Measurements from ENCODE around the gene FAM120B.
"Not testable (repeated sequence)": the region's sequence is repeated elsewhere in the genome, so short reads cannot be mapped to it uniquely, and the experiment has no call there.

FAM120B gene

GRCh38 chr6:170398743-170399369 is 92.3 kb downstream of the FAM120B start:
- not testable (repeated sequence) for DNase-seq

DNA sequence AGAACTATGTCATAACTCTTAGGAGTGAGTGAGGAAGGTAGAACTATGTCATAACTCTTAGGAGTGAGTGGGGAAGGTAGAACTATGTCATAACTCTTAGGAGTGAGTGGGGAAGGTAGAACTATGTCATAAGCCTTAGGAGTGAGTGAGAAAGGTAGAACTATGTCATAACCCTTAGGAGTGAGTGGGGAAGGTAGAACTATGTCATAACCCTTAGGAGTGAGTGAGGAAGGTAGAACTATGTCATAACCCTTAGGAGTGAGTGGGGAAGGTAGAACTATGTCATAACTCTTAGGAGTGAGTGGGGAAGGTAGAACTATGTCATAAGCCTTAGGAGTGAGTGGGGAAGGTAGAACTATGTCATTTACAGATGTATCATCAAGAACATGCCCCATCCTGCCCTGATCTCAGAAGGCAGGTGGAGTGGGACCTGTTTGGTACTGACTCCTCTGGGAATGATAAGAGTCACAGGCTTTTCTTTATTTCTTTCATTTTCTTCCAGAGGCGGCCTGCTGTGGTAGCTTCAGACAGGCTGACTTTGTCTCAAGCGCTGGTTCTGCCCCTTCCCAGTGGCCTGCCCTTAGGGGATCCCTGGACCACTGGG is 93.5 kb downstream of the FAM120B start:
- not testable (repeated sequence) for DNase-seq

- no peak for DNase-seq
Measured at GRCh38 chr6:170402318-170403040, 95.9 kb downstream of the FAM120B start.

GRCh38 chr6:170403451-170403850 is 96.9 kb downstream of the FAM120B start:
- DNase-seq, result no peak

GRCh38 chr6:170404036-170404435 is 97.5 kb downstream of the FAM120B start:
- no peak for DNase-seq

- DNase-seq, result no peak
Measured at GRCh38 chr6:170404697-170405096, 98.1 kb downstream of the FAM120B start.

- no peak for DNase-seq
Measured at GRCh38 chr6:170405311-170405975, 98.9 kb downstream of the FAM120B start.

GRCh38 chr6:170407200-170407599 is 100.6 kb downstream of the FAM120B start:
- no peak for DNase-seq

- no peak for DNase-seq
Measured at GRCh38 chr6:170407932-170408331, 101.4 kb downstream of the FAM120B start.

GRCh38 chr6:170409746-170410145 is 103.2 kb downstream of the FAM120B start:
- not testable (repeated sequence) for DNase-seq

DNA sequence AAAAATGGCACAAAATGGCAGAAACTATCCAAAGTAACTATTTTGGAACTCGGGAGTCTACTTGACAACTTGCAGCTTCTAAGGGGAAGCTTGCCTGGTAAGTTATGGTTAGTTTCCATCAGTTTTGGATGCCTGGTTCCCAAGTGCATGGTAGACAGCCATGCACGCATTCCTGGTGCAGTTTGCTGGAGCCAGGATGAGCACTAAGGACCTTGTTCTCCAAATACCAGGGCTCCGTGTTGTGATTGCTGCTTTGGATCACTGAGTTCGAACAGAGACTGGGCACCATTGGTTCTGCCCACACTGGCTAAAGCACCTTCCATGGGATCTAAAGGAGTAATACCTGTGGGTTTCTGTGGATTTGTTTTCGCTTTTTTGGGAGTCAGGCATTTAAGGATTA is 103.7 kb downstream of the FAM120B start:
- DNase-seq, result no peak

DNA sequence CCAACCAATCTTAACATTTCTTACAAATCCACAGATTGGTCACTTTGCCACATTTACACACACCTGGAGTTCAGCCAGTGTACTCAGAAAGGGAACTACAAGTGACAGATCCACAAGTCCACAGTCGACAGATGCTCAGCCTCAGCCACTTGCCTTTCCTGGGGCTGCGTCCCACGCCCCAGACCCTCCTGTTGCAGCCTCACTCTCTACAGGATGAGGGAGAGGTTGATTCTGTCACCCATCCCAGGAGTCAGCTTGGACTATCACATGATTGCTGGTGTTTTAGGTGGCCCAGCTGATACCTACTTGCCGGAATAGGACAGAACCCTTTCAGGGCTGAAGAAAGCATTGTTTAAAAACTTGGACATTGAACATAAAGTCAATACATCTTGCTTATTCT is 108.8 kb downstream of the FAM120B start:
- DNase-seq, result no peak

DNA sequence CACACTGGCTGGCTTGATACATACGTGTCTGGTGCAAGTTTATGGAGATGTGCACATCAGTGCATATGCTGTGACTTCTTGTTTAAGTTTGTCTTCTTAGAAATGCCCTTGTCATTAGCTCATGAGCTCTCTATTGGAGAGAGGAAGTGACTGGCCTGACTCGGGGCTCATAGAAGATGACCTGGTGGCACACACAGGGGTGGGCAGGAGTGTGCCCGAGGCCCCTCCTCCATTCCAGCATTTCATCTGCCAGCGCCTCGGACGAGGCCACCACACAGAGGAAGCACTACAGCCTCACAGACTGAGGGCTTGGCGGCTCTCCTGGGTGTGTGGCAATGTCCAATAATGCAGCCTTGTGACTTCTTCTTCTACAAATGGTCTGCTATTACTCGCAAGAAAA is 109.7 kb downstream of the FAM120B start:
- no peak for DNase-seq

DNA sequence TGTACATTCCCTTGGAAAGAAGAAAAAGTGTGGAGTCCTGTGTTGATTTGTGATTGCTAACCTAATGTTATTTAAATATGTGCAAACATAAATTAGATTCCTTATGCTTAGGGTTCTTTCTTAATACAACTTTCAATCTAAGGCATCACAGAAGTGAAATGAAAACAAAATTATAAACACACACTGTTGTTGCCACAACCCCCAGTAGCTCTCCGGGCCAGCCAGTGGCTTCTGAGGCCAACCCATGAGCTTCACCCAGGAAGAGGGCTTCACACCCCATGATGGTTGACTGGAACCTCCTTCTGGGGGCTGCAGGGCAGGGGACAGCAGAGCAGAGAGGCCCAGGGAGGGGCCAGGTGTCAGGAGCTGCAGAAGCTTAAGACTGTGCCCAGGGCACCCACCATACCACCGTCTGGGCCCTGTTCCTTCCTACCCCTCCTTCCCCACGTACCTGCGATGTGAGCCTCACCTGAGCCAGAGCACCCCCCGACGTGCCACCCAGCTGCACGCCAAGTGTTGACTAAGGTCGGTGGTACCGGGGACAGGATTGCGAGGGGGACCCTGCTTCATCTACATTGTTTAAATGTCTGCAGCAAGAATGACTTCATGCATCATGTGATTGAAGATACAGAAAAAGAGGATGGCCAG is 110.5 kb downstream of the FAM120B start:
- DNase-seq, result no peak

DNA sequence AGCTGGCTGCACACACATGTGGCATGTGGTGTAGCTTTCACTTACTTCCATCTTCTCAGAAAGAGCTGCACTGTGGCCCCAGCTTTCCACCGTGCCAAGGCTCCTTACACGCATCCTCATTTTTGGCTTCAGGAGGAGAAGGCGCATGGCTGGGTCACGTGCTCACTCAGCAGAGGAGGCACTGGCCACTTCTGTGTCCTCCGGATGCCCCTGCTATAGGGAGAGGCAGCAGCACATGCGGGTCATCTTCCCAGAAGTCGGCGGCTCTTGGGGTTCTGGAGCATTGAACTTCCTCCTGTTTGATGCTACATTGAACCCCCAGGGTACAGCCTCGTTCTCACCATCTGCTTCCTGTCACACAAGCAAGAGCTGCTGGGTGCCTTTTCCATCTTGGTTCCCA is 111.3 kb downstream of the FAM120B start:
- no peak for DNase-seq

- DNase-seq, result no peak
Measured at GRCh38 chr6:170420283-170420682, 113.7 kb downstream of the FAM120B start.

DNA sequence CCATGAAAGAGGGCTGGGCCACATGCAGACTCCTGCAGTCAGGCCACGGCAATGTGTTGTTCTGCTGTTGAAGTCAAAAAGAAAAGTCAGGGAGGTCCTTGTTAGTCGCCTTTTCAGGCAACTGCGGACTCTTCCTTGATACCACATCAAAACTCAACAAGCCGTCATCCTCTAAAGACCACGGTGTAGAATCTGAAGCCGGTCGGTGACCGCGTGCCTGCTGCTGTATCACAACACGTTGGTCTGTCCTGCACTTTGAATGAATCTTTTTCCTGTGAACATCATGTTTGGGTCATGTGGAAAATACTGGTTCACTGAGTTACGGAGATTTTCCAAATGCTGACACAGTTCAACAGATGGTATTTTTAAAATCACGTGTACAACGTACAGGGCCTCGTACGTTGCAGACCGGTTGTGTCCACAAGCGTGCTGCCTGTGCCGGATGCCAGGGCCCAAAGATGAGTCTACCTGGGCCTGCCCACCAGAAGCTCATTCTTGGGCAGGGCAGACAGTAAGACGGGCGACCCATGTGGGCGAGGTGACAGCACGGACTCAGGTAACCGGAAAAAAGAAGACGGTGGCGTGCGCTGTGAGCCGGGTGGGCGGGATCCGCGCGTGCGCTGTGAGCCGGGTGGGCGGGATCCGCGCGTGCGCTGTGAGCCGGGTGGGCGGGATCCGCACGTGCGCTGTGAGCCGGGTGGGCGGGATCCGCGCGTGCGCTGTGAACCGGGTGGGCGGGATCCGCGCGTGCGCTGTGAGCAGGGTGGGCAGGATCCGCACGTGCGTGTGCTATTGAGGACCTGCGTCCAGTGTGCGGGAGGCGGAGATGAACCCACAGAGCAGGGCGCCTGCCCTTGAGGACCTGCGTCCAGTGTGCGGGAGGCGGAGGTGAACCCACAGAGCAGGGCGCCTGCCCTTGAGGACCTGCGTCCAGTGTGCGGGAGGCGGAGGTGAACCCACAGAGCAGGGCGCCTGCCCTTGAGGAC is 114.5 kb downstream of the FAM120B start:
- no peak for DNase-seq

DNA sequence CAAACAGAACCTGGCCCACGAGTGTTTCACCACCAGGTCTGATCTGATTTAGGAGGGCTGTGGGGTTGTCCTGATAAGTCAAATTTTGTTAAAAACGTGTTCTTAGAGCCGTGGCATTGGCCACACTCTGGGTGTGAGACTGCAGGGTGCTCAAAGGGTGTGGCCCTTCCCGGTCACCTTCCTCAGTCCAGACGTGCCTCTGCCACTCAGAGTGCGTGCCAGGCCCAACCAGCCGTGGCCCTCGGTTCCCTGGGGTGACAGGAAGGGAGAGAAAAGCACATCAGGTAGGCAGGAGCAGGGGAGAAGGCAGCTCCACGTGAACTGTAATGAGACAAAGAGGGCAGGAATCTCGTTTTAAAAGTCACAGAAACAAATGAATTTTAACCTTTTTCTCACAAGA is 115.4 kb downstream of the FAM120B start:
- DNase-seq, result no peak

- DNase-seq, result no peak
Measured at GRCh38 chr6:170423030-170423429, 116.5 kb downstream of the FAM120B start.

DNA sequence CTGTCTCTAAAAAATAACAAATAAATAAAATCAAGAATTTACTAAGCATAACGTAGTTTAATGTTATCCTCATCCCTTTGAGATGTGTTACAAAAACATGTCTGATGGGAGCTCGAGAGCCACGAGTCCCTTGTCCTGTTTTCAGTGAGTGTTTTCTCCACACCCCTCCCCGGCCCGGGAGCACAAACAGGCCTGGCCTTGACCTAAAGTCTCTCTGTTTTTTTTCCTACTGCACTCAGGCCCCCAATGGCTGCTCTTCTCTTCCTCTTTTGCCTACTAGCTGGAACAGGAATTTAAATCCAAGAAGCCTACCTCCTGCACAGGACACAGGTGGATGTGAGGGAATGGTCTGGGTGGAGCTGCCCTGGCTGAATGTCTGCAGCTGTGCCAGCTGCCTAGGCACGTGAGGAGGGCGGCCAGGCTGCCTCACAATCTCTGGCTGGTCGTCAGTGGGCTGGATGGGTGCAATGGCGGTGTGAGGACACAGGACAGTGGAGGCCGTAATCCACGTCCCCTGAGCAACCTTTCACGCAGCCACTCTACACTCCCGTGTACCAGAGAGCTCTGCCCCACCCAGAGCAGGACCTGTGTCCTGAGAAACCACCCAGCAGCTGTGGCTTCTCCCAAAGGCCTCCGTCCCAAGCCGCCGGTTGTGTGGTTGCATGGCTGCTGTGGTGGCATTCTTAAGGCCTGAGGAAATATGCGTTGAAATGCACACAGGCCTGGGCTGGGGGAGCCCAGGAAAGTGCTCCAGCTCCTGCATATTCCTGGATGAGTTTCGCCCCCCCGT is 117.5 kb downstream of the FAM120B start:
- DNase-seq, result no peak

GRCh38 chr6:170424604-170425126 is 118.1 kb downstream of the FAM120B start:
- DNase-seq, result no peak

Data from NCI-H82 (cell line).